Sigmoid colon (tissue), 4 donors: ENCODE measurements around the gene ZNF202.

Experiments
- CTCF ChIP-seq, 4 experiments: fragments of 450-650 bp in 3 of 4; fragments of 200-600 bp in 1 of 4; IDR thresholded peaks; one replicate each; pipeline ENCODE4 v1.5.1; 2016 to 2019; ENCODE audit warnings: antibody characterized with exemption in 4 of 4, mild to moderate bottlenecking in 3 of 4, moderate library complexity in 2 of 4
- EP300 ChIP-seq, 4 donors: sonication (generic); formaldehyde crosslinking; IDR thresholded peaks; one replicate each; pipeline ENCODE4 v1.6.1; 2017; ENCODE audit warnings: antibody characterized with exemption in 4 of 4
- POLR2A ChIP-seq, 2 donors: fragments of 450-650 bp; IDR thresholded peaks; one replicate each; pipeline ENCODE4 v1.6.1; 2016; ENCODE audit warnings: antibody characterized with exemption in 2 of 2, mild to moderate bottlenecking in 2 of 2, moderate library complexity in 2 of 2

GRCh38 chr11:123771664-123772063 lies 30.2 kb upstream of the ZNF202 start:
- no peak for TF ChIP-seq CTCF (IDR thresholded peaks at IDR 0.05)
- TF ChIP-seq POLR2A (IDR thresholded peaks at IDR 0.05), result no peak
- no peak for TF ChIP-seq EP300 (IDR thresholded peaks at IDR 0.05)
